Measurements from ENCODE around the gene SRGAP3.

SRGAP3 gene

DNA sequence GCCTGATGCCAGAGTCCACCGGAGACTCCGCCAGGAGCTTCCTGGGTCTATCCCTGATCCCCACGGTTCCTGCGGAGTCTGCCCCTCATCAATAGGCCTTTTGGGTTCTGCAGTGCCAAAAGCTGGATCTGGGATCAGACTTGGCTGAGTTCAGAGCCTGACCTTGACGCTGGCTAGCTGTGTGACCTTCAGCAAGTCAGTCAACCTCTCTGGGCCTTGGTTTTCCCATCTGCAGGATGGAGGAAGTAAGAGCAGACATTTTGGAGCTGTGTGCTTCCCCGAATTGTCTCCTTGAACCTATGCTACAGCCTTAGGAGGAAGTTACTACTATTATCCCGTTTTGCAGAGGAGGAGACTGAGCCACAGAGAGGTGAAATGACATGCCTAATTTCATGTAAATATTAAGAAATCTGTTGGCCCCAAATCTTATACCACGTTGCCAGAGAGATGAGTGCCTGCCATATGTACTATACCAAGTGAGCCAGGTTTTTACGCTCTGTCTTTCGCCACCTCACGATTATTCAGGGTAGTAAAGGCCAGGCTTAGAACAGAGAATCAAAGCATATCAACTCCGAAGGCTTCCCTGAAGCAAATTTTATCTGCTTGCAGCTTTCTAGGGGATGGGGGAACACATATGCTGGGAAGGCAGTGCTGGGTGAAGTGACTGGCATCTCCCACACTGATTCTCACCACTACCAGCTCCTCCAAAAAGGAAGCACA lies 112.5 kb downstream of the SRGAP3 start:
- TF ChIP-seq, protein P1, sequence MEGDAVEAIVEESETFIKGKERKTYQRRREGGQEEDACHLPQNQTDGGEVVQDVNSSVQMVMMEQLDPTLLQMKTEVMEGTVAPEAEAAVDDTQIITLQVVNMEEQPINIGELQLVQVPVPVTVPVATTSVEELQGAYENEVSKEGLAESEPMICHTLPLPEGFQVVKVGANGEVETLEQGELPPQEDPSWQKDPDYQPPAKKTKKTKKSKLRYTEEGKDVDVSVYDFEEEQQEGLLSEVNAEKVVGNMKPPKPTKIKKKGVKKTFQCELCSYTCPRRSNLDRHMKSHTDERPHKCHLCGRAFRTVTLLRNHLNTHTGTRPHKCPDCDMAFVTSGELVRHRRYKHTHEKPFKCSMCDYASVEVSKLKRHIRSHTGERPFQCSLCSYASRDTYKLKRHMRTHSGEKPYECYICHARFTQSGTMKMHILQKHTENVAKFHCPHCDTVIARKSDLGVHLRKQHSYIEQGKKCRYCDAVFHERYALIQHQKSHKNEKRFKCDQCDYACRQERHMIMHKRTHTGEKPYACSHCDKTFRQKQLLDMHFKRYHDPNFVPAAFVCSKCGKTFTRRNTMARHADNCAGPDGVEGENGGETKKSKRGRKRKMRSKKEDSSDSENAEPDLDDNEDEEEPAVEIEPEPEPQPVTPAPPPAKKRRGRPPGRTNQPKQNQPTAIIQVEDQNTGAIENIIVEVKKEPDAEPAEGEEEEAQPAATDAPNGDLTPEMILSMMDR (IDR thresholded peaks at IDR 0.05; ENCODE audit: low read length, missing control alignments), result no peak
- no peak overlapping the region for H3K4me3 ChIP-seq (replicated peaks; ENCODE audit: low read depth, low read length)
- DNase-seq (ENCODE audit: low read depth), result no peak

DNA sequence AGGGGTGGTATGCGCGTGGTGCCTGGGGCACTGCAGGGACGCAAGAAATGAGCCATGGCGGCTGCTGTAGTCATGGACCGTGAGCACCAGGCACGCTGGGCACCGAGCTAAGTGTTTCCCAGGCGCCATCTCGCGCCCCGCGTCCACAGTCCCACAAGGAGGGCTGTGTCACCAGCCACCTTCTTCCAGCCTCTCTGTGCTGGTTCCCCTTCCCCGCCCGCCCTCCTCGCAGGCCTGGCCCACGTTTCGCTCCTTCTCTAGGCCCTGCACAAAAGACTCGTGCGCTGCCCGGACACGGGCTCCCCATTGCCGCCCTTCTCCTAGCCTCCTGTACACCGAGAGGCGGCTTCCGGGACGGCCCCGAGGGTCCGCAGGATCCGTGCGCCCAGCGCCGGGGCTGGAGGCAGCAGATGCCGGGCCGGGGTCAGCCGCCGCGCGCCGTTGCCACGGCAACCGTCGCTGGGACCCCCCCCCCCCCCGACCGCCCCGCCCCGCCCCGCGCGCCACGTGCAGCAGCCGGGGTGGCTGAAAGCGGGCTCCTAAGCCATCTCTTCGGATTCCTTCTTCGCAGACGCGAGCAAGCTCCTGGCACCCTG lies 113.4 kb downstream of the SRGAP3 start:
- no peak overlapping the region for H3K4me3 ChIP-seq (replicated peaks; ENCODE audit: low read depth, low read length)
- TF ChIP-seq, protein P1 (IDR thresholded peaks at IDR 0.05; ENCODE audit: low read length, missing control alignments), result no peak
- no peak for DNase-seq (ENCODE audit: low read depth)

DNA sequence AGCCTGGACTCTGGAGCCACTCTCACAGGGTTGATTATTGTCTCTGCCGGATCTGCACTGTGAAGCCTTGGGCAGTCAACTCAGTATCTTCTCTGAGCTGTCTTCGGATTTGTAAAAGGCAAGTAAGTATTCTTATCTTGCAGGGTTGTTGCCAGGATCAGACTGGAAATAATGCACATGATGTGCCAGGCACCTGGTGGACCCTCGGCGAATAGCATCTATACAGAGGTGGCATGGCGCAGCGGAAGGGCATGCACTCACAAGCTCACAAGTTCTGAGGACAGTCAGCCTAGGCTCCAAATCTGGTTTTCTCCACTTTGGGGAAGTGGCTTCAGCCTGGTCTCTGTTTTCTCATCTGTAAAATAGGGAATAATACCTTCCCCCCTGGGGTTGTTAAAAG lies 113.9 kb downstream of the SRGAP3 start:
- TF ChIP-seq, protein P1 (IDR thresholded peaks at IDR 0.05; ENCODE audit: low read length, missing control alignments), result no peak
- no peak overlapping the region for H3K4me3 ChIP-seq (replicated peaks; ENCODE audit: low read depth, low read length)
- DNase-seq (ENCODE audit: low read depth), result no peak

DNA sequence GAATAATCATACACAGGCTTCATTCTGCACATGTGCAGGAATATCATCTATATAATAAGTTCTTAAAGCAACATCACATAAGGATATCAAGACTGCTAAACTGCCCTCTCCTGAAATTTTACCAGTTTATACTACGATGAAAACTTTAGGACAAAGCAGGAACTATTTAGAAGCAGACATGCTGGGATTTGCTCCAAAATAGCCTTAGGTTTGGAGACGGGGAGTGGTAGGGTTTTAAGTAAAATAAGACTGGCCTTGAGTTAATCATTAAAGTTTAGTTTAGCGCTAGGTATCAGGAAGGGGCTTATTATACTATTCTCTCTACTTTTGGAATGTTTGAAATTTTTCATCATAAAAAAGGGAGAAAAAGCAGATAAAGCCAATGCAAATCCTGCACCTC lies 115.8 kb downstream of the SRGAP3 start:
- TF ChIP-seq, protein P1 (IDR thresholded peaks at IDR 0.05; ENCODE audit: low read length, missing control alignments), result no peak
- no peak for DNase-seq (ENCODE audit: low read depth)

DNA sequence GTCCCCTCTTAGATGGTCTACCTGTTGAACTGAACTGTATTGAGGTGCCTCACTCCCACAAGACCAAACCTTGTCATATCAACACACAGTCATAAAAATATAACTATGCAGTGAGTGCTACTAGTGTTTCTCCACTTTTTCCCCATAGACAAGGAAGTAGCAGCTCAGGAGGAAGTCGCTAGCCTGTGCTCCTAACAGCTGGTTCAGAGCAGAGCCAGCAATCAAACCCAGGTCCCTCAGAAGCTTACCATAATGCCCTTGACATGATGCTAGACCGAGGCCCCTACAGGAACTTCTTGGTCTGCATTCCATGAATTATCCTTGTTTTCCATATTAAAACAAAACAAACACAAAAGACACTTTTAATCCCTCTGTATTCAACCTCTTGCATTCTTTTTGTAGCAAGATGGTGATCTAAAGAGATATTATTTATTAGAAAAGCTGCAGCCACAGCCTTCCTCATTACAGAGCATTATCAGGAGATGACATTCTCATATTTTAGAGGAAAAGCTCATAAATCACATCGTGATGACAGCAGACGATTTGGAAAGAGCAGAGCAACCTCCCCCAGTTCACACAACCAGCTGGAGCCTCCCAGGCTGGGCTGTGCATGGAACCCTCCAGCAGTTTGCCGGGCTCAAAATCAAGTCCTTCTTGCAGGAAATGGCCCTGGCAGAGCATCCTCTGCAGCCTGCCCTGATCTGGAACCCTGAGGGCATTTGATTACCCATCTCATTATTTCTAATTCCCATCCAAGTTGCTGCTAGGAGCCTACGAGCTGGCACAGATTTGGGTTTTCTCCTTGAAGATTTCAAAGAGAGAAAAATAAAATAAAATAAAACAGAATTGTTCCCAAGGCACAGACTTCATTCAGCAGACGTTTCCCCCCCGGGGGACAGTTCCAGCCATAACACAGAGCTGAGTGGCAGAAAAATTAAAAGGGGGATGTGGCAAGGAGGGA lies 118.8 kb downstream of the SRGAP3 start:
- DNase-seq (ENCODE audit: low read depth), result no peak
- H3K4me3 ChIP-seq (replicated peaks; ENCODE audit: low read depth, low read length), result no peak overlapping the region
- TF ChIP-seq, protein P1 (IDR thresholded peaks at IDR 0.05; ENCODE audit: low read length, missing control alignments), result no peak

More for the DNA sequence above, 115.8 kb downstream of the SRGAP3 start:
- H3K4me3 ChIP-seq (replicated peaks; ENCODE audit: low read depth, low read length), result no peak overlapping the region

DNA sequence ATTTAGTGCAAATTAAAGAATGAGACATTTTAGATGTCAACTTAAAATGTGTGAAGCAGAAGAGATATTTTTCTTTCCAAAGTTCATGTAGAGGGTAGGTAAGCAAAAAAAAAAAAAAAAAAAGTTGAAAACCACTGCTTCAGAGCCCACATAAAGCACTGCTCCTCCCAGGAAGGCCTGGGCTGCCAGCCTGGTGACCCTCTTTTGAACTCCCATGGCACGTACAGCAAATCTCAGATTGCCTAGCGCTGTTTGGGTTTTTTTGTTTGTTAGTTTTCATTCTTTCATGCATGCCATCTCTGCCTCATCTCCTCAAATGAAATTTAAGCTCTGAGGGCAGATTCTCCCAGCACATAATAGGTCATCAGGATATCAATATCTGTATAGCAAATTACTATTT lies 120.1 kb downstream of the SRGAP3 start:
- TF ChIP-seq, protein P1 (IDR thresholded peaks at IDR 0.05; ENCODE audit: low read length, missing control alignments), result no peak
- H3K4me3 ChIP-seq (replicated peaks; ENCODE audit: low read depth, low read length), result no peak overlapping the region
- no peak for DNase-seq (ENCODE audit: low read depth)
